ENCODE measurements around the gene ADAR. TPM values are rescaled to one million over a fixed set of nuclear protein-coding genes. Genes with fewer than 3 reads are reported as not detected.

Gene ADAR
- total RNA-seq, 1 experiment from 2014 or later: 190 TPM

DNA sequence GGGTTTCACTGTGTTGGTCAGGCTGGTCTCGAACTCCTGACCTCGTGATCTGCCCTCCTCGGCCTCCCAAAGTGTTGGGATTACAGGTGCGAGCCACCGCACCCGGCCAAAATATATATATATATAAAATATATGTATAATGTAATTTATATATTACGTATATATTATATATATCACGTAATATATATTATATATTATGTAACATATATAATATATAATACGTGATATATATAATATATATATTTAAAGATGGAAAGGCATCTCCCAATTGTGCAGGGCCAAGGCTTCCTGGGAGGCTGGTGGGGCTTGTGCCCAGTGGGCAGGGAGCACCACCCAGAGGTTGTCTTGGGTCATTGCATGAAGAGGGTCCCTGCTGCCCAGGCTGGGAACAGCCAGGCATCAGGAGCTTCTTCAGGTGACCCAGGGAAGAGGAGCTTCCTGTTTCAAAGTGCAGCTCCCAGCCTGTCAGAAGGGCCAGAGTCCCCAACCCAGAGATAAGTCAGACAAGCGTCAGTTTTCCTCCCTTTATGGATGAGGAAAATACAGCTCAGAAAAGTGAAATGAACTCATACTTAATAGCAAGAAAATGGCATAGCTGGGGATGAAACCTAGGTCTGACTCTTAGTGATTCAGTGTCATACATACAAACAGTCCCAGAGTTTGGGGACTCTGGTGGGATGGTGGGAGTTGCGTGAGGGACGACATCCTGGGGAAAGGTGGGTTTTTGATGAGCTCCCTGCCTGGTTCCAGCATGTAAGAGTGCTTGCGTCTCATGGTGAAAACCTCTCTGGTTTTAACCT lies 61.5 kb downstream of the ADAR start:
- Mint-ChIP-seq H3K4me1 (ENCODE audit: low read depth, unreplicated experiment) (peaks cover 9% of the 10 kb centered on the region), H3K4me3 (ENCODE audit: unreplicated experiment) (no peak overlapping the region), H3K27ac (ENCODE audit: unreplicated experiment) (no peak overlapping the region), H3K9me3 (ENCODE audit: unreplicated experiment) (no peaks in the 10 kb centered on the region), H3K27me3 (ENCODE audit: insufficient read depth, unreplicated experiment) (peaks cover 7% of the 10 kb centered on the region), H3K36me3 (ENCODE audit: insufficient read depth, unreplicated experiment) (peaks cover 26% of the 10 kb centered on the region)
- CTCF ChIA-PET: interaction anchor here (0.5 to 2.6 kb wide), 14 partner anchors 10 to 343 kb away, joined by 3 to 44 read pairs (median 4); partner anchors contain the start of genes AQP10 and KCNN3
- Histone ChIP-seq H3K36me3 (ENCODE audit: control insufficient read depth, insufficient read depth, low read length) (peaks cover 3% of the 10 kb centered on the region; the same call in 1 of the 2 replicates), H3K4me1 (no peaks in the 10 kb centered on the region), H3K27me3 (replicated peaks; ENCODE audit: control insufficient read depth, insufficient read depth, low read length) (no peaks in the 10 kb centered on the region), H3K9me3 (no peaks in the 10 kb centered on the region), H3K4me3 (ENCODE audit: low read depth, low read length) (no peak overlapping the region)
- peak; percentile 73 to 80 for DNase-seq
- TF ChIP-seq, protein P1, sequence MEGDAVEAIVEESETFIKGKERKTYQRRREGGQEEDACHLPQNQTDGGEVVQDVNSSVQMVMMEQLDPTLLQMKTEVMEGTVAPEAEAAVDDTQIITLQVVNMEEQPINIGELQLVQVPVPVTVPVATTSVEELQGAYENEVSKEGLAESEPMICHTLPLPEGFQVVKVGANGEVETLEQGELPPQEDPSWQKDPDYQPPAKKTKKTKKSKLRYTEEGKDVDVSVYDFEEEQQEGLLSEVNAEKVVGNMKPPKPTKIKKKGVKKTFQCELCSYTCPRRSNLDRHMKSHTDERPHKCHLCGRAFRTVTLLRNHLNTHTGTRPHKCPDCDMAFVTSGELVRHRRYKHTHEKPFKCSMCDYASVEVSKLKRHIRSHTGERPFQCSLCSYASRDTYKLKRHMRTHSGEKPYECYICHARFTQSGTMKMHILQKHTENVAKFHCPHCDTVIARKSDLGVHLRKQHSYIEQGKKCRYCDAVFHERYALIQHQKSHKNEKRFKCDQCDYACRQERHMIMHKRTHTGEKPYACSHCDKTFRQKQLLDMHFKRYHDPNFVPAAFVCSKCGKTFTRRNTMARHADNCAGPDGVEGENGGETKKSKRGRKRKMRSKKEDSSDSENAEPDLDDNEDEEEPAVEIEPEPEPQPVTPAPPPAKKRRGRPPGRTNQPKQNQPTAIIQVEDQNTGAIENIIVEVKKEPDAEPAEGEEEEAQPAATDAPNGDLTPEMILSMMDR (IDR thresholded peaks at IDR 0.05; ENCODE audit: insufficient read depth in 1 of 2, low read depth in 1 of 2, low read length in 1 of 2, severe bottlenecking in 1 of 2, unreplicated experiment in 1 of 2): peak; percentile 70 to 83
- no TSS peak for BruUV-seq (replicated peaks)
- intact Hi-C loops (cut with micrococcal nuclease; ENCODE audit: unreplicated experiment): loop anchor here (1.0 to 5.0 kb wide), 3 partner anchors 62 to 194 kb away; no protein-coding TSS in a partner anchor
- POLR2A ChIA-PET: no interaction called here

DNA sequence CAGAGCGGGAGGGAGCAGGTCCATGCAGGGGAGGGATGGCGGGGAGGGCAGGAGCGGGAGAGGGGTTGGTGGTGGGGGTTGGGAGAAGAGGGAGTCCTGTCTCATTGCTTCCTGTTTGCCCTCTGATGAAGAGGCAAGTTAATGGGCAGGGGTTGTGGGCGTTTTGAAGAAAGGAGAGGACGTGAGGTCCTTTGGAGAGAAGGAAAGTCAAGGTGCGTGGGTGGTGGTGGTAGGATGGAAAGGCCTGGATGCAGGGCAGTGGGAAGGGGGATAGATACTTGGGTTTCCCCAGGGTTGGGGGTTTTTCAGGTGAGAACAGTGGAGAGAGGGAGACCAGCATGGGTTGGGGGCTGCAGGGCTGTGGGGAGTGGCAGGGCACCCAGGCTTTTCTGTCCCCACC lies 66.8 kb downstream of the ADAR start:
- intact Hi-C loops (cut with micrococcal nuclease; ENCODE audit: unreplicated experiment): no loop called here
- TF ChIP-seq, protein P1 (IDR thresholded peaks at IDR 0.05; ENCODE audit: insufficient read depth in 1 of 2, low read depth in 1 of 2, low read length in 1 of 2, severe bottlenecking in 1 of 2, unreplicated experiment in 1 of 2): no peak

GRCh38 chr1:154539486-154540483 lies 68.2 kb downstream of the ADAR start:
- BruUV-seq (replicated peaks): no TSS peak
- H3K27me3 Mint-ChIP-seq (ENCODE audit: insufficient read depth, unreplicated experiment): peaks cover 27% of the 10 kb centered on the region
- no peaks in the 10 kb centered on the region for H3K9me3 ChIP-seq
- no peak overlapping the region for H3K4me3 Mint-ChIP-seq (ENCODE audit: unreplicated experiment)
- no peaks in the 10 kb centered on the region for H3K36me3 Mint-ChIP-seq (ENCODE audit: insufficient read depth, unreplicated experiment)
- no peaks in the 10 kb centered on the region for H3K4me1 ChIP-seq
- no peaks in the 10 kb centered on the region for H3K27me3 ChIP-seq (replicated peaks; ENCODE audit: control insufficient read depth, insufficient read depth, low read length)
- no peaks in the 10 kb centered on the region for H3K36me3 ChIP-seq (ENCODE audit: control insufficient read depth, insufficient read depth, low read length)
- POLR2A ChIA-PET: no interaction called here
- TF ChIP-seq, protein P1 (IDR thresholded peaks at IDR 0.05; ENCODE audit: insufficient read depth in 1 of 2, low read depth in 1 of 2, low read length in 1 of 2, severe bottlenecking in 1 of 2, unreplicated experiment in 1 of 2): no peak
- intact Hi-C loops (cut with micrococcal nuclease; ENCODE audit: unreplicated experiment): no loop called here
- H3K4me1 Mint-ChIP-seq (ENCODE audit: low read depth, unreplicated experiment): peaks cover 5% of the 10 kb centered on the region
- H3K9me3 Mint-ChIP-seq (ENCODE audit: unreplicated experiment): no peaks in the 10 kb centered on the region
- DNase-seq: no peak
- no peak overlapping the region for H3K27ac Mint-ChIP-seq (ENCODE audit: unreplicated experiment)
- CTCF ChIA-PET: no interaction called here
- H3K4me3 ChIP-seq (ENCODE audit: low read depth, low read length): no peak overlapping the region

More for the DNA sequence above, 66.8 kb downstream of the ADAR start:
- ChIA-PET POLR2A (no interaction called here), CTCF (no interaction called here)
- Mint-ChIP-seq H3K27ac (ENCODE audit: unreplicated experiment) (no peak overlapping the region), H3K4me3 (ENCODE audit: unreplicated experiment) (no peak overlapping the region), H3K9me3 (ENCODE audit: unreplicated experiment) (no peaks in the 10 kb centered on the region), H3K4me1 (ENCODE audit: low read depth, unreplicated experiment) (peaks cover 5% of the 10 kb centered on the region), H3K27me3 (ENCODE audit: insufficient read depth, unreplicated experiment) (peaks cover 24% of the 10 kb centered on the region), H3K36me3 (ENCODE audit: insufficient read depth, unreplicated experiment) (no peaks in the 10 kb centered on the region)
- Histone ChIP-seq H3K4me1 (no peaks in the 10 kb centered on the region), H3K36me3 (ENCODE audit: control insufficient read depth, insufficient read depth, low read length) (no peaks in the 10 kb centered on the region), H3K27me3 (replicated peaks; ENCODE audit: control insufficient read depth, insufficient read depth, low read length) (no peaks in the 10 kb centered on the region), H3K9me3 (no peaks in the 10 kb centered on the region), H3K4me3 (ENCODE audit: low read depth, low read length) (no peak overlapping the region)
- no peak for DNase-seq
- BruUV-seq (replicated peaks): no TSS peak
